NAMALWA (cell line): ENCODE data around the gene ITGA6.

Experiments used
- DNase-seq: peaks from one replicate; pipeline ENCODE4 v3.0.0-alpha.2; 2015; ENCODE audit warnings: low spot score

The ITGA6 gene

DNA sequence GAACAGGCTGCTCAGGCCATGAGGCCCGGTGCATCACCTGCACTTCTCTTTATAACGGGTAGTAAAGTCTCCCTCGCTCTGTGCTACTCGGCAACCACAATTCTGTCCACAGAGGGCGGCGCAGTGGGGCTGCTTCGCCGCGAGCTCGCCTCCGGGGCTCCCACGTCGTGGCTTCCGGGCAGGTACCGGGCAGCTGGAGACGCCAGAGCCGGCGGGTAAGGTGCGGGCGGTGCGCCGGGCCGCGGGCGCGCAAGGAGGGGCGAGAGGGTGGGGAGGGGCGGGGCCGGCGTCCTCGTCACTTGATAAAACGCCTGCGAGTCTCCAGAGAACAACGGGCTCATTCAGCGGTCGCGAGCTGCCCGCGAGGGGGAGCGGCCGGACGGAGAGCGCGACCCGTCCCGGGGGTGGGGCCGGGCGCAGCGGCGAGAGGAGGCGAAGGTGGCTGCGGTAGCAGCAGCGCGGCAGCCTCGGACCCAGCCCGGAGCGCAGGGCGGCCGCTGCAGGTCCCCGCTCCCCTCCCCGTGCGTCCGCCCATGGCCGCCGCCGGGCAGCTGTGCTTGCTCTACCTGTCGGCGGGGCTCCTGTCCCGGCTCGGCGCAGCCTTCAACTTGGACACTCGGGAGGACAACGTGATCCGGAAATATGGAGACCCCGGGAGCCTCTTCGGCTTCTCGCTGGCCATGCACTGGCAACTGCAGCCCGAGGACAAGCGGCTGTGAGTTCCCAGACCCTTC is at the start of gene ITGA6:
Gene ITGA6, plus strand, starts transcription at position 331 of the 734 bp plus-strand sequence.
- peak; percentile 85 for DNase-seq

DNA sequence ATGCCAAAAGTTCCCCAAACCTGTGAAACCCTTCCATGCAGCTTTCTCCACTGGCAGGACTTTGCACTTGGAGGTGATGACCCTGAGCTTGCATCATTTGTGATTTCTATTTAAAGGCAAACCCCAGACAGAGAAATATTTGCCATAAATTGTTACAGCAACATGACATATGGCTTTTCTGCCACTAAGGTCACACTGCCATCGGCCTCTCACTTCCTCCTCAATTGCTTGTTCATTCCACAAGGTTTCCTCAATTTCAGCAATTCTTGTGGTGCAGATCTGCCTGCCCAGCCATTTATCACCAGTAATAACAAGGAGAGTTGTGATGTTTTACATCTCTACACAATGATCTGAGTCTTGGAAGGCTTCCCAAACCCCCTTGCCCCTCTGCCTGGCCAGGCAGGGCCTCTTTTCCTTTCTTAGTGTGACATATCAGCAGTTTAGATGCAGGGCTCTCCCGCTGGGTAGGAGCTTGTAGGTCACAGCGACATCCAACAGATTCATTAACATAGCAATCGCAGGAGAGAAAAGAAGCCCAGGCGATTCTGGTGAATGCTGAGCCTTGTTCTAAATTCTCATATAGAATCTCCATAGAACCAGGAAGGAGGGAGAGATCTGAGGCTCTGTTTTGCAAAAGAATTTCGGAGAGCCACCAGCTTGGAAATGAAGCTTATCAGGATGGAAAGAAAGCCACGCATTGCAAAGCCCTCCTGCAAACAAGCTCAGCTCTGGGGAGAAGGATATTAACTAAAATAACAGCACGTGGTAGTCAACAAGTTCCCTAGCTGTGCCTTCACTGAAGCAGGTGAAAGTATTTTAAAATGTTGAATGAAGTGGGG is 46.7 kb upstream of the ITGA6 start:
- DNase-seq = no peak

DNA sequence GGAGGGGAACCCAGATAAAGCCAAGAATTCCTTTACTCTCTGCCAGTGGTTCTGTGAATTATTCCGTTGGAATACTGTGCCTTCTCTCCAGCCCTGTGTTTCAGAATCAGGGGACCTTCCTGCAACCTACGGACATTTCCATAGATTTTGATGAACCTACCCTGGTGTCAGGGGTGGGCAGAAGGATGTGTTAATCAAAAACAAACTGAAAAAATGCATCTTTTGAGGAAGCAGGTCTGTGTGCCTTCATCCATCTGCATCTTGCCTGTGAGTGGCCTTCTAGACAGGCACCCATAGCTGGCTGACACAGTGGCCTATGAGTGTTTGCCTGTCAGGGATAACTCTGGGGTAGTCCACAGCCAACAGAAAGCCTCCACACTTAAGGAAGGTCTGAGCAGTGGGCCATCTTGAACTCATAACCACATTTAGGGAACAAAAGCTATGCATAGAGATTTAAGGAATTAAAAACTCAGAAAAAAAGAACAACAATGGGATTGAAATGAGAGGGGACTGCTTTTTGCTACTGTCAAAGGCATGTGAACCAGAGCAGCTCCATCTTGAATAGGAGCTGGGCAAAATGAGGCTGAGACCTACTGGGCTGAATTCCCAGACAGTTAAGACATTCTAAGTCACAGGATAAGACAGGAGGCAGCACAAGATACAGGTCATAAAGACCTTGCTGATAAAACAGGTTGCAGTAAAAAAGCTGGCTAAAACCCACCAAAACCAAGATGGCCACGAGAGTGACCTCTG is 45.9 kb upstream of the ITGA6 start:
- DNase-seq = no peak

DNA sequence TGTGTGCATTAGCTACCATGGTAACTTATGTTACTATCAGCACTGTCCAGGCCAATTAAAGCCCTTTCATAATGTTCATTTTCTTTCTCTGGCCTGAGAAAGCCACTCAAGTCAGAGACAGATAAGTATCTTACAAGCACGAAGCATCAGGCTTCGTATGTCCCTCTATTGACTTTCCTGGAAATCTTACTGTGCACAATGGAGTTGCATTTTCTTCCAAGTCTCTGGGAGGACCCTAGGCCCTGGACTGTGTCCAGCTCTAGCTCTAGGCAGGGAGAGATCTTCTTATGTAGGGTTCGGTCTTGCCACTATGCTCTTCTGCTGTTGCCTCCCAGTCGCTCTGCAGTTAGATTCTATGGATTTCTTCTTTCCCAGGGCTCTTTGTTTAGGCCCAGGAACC is 40.0 kb upstream of the ITGA6 start:
- no peak for DNase-seq

DNA sequence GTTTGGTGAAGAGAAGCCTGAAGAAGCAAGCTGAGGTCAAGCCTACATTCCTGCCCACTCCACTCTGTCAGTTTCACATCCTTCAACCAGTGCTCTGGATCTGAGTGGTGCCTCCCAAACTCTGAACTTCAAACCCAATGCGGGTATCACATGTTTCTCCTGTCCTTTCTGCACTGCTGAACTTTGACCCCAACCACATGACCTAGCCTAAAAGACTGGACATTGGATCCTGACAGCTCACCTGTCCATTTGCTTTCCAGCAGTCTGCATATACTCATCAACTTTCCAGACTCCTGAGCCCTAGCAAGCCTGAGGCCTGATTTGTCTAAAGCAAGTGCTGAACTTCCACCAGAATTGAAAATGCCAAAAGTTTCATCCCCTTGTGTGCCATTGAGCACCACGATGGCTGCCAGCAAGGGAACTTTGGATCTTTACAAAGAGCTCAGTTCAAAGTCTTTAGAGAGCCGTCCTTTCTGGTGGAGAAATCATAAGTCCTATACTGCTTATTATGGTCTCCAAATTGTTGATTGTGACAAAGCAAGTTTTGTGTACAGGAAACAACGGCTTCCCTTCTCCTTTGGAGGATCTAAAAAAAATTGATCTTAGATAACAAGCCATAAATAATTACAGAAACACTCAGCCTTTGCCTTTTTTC is 37.6 kb upstream of the ITGA6 start:
- no peak for DNase-seq

DNA sequence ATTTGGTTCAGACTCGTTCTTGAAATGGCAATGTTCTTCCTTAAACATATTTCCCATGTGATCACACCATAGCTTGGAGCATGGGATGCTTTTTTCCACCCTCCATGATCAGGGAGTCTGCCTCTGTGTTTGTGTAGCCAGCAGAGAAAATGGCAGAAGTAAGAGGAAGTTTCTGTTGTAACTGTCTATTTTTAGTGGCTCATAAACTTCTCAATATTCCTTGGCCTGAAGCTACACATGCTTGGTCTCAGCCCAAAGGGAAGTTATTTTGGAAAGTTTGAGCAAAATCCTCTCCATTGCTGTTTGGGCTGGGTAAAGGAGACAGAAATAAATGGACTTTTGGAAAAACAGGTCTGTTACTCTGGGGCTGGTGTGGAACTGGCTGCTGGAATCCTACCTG is 33.4 kb upstream of the ITGA6 start:
- no peak for DNase-seq

DNA sequence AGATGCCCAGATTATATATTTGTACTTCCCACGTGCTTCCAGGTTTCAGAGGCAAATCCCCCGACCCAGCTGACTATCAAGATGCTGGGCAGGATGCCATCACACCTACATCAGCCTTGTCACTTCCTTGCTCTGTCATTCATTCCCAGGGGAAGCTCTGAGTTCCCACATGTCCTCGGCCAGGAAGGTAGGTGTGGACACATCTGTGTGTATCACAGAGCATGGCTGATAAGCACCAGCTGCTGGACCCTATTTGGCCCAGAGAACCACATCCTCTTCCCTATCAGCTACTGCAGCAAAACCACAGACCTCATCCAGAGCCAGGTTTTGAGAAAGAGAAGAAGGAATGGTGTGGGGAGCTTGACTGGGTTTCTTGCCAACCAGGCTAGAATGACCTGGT is 31.9 kb upstream of the ITGA6 start:
- DNase-seq = no peak

DNA sequence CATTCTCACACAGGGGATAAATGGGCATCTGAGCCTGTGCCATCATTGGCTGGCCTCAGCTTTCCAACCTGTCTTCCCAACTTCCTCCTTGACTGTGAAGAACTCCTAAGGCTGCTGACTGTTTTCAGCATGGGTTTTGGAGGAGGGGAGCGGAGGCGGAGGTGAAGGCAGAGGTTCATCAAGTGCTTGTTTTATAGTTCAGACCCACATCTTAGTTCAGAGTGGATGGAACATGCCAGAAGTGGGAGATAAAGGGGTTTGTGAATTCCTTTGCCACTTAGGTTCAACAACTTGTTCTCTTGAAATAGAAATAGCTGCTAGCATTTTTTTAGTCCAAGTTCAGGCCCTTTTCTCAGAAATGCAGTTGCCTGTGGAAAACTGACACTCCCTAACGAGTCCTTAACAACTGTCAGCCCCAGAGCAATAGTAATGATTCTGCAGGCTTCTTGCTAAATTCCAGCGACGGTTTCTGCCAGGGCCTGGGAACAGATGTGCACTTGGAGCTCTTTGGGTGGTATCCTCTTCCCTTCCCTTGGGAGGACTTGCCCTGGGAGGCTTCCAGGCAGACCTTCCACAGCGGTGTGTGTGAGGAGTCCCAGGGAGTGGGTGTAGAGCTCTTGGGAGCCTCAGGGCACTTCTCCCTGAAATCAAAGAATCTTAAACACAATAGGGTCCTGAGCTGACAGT is 30.1 kb upstream of the ITGA6 start:
- no peak for DNase-seq

DNA sequence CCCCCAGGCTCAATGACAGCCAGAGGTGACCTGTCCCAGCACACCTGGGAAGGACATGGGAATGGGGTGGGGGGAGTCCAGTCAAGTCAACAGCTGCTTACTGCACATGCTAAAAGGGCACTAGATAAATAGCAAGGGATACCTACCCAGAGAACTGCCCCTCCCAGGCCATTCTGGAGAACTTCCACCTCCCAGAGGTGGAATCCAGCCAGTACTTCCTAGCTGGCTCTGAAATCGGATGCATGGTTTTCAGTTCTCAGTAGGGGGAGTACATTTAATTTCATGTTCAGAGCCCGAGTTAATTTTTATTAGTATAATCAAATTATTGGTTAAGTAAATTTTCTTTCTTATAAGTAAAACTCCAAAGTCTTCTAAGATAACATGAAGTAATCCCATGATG is 28.9 kb upstream of the ITGA6 start:
- no peak for DNase-seq

DNA sequence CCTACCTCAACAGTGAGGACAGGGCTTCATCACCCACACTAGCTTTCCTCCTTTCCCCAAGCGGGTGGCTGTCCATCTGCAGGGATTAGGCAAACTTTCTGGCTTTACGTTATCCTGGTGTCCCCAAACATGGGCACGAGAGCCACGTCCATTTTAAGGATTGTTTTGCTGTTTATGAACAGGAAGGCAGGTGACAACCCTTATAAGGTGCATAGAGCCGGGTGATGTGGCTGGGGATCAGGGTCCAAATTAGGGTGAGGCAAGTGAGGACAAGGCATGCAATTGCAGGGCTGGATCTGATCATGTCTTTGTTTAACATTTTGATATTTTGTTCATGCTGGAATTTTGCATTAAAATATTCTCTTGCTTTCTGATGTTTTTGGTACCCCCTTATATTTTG is 27.6 kb upstream of the ITGA6 start:
- no peak for DNase-seq

DNA sequence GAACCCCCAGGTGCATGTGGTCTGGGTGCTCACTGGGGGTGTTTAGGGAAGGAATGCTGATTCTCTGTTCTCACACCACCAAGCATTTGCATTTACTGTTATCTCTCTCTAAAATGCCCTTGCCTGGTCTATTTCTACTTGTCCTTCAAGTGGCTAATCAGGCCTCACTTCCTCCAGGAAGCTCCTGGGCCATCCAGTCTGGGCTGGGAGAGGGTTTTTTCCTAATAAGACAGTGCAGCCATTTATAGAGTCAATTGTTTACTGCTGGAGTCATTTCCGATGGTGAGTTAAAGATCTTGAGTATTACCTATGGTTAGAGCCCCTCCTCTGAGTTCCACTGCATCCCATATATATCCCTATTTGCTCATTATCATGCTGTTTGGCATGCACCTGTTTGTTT is 25.2 kb upstream of the ITGA6 start:
- no peak for DNase-seq

DNA sequence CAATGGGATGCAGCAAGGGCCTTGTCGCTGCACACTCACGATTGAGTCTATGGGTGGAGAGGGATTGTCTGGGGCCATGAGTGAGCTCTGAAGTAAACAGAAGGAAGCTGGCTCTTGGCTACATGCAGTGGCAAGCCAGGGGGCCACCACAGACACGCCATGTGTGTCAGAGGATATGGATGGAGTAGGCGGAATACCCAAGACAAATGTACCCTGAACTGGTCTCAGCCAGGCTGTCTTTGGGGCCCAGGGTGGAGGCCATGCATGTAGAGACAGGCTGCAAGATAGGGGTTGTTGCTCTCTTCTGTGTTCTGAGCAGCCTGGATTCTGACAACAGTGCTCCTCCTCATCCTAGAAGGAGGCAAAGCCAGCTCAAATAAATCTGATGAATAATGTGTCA is 24.0 kb upstream of the ITGA6 start:
- no peak for DNase-seq

DNA sequence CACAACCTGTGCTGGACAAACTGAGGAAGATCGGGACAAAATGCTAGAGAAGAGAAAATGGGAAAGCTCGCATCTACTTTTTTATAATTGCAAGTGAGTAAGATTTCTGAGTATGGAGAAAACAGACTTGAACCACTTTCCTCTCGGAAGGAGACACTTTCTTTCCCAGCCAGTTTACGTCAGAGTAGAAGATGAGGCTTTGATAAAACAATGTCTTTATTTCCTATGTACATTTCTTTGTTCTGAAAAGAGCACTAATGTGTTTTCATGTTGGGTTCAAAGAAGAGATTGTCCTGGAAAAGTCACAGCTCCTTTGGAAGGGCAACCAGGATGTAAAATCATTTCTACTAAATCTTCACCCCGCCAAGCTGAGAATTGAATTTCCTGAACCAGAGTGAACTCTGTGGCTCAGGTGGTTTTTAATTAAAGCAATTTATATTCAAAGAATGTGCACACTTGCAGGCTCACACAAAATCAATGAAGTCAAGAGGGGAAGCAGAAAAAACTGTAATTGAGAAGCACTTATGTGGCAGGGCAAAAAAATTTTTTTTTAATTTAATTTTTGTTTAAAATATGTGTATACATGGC is 23.4 kb upstream of the ITGA6 start:
- no peak for DNase-seq

DNA sequence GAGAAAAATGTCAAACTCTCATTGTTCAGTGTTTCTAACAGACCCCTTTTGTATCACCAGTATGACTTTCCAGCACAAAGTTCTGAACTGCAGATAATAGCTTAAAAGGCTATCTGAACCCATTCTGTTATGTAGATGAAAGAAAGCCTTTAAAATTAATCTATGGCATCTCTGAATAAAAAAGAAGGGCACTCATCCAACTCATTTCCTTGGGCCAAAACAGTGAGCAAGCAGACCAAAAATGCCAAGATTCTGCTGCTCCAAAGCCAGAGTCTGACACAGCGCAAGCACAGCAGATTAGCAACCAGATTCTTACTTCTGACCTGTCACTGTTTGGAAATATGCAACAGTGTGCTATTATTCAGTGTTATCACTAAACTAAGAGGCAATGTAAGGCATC is 22.6 kb upstream of the ITGA6 start:
- no peak for DNase-seq

DNA sequence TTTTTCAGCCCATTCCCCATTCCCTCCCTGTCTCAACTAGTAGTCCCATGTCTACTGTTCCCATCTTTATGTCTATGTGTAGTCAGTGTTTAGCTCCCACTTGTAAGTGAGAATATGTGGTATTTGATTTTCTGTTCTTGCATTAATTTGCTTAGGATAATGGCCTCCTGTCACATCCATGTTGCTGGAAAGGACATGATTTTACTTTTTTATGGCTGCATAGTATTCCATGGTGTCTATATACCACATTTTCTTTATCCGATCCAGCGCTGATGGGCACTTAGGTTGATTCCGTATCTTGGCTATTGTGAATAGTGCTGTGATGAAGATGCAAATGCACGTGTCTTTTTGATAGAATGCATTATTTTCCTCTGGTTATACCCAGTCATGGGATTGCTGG is 21.7 kb upstream of the ITGA6 start:
- no peak for DNase-seq

DNA sequence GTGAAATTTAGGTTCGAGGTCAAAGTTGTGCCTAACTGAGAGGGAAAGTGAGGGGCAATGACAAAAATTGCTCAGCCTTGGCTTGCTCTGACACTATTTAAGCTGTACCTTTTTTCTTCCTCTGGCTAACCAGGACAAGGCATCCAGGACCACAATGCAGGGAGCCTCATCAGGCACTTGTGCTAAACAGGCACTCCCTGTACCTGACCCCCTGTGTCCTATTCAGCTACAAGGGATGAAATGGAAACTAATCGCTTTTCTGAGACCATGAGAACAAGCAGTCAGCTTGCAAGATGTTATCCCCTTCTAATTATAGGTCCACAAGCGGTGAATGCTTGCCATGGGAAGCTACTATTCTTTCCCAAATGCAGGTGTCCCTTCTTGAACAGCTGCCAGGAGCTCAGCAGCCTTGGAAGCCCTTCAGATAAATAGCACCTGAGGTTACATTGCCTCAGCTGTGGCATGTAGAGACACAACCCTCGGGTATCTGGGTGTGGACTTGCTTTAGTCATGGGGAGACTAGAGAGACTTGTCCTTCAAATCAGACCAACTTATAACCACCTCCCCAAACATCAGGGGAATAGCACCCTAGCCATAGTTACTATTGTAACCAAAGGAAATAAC is 19.1 kb upstream of the ITGA6 start:
- DNase-seq = no peak

DNA sequence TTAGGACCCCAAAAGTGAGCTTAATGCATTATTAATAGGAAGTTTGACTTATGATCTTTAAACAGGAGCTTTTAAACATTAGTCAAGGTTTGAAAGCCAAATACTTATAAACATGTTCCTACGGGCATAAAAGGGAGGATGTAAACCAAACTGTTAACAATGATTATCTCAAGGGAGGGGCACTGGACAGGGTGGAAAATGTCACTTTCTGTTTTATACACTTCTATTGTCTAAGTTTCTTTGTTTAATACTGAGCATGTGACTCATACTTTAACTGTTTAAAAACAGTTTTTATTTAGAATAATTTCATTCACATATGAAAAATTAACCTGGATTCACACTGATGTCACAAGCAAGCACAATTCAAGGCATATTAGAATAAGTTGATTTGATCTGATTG is 18.3 kb upstream of the ITGA6 start:
- no peak for DNase-seq

DNA sequence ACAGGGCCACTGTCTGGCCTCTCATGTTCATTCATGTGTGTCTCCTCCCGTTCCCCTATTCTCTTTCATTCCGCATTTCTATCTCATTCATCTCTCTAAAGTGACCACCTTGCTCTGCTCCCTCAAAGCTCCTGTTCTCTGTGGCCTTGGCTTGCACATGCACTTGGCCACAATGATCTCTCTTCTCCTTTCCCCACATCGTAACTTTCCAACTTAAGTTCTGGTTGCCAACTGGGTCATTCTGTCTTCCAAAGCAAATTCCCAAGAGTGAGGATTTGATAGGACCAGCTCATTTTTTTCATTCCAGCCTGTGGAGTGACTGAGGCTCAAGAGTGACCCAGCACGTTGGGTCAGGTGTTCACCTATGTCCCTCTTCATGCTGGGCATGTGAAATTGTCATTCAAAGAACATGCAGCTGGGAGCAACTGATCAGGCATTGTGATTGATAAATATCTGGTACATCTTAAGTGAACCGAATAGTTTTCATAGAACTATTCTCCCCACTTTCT is 14.3 kb upstream of the ITGA6 start:
- no peak for DNase-seq

DNA sequence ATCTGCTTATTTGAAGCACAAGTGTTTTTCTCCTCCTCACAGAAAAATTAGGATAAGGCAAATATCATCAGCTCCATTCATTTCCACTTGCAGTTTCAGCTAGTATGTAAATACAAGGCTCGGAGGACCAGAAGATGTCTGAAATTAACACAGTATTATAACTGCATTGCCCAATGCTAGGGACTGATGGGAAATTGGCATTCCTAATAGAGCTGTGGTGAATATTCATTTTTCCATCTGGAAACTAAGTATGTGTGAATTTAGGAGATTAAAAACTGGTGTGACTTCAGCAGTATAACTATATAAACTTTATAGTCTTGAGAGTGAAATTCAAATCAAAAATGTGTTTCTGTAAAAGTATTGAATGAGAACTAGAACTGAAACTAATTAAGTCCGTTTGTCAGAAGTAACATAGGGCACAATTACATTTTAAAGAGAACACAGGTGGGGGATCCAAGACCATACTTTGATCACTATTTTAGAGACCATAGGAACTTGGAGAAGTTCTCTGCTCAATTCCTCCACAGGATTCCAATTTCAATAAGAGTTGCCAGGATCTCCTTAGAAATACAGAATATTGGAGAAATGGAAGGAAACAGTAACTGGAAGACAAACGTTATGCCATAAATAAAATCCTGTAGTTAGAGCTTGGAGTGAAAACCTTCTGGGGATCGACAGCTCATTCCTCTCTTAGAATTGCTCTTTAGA is 12.1 kb upstream of the ITGA6 start:
- DNase-seq = no peak

DNA sequence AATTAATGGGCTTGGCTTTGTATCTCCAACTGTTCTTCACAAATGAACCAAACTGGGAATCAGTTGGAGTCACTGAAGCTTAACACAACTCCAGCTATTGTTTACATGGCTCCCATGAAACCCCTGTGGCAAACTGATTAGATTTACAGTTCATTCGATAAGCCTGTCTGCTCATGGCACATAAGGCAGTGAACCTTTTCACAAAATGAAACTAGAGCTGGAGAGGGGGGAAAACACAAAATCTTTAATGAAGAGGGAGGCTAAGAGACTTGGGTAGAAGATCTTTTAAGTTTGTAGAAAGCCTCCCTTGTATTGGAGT is 11.6 kb upstream of the ITGA6 start:
- no peak for DNase-seq
